HG02885 (cell line): ENCODE measurements around the gene CTAGE1.
"Not testable (repeated sequence)": the region's sequence is repeated elsewhere in the genome, so short reads cannot be mapped to it uniquely, and the experiment has no call there.

Source experiments
- ATAC-seq: cut with Tn5 transposase; IDR thresholded peaks from one replicate; pipeline ENCODE4 v1.9.1; 2021; ENCODE audit warnings: mild to moderate bottlenecking; ENCODE audit not compliant: unreplicated experiment, poor library complexity

The CTAGE1 gene, protein sequence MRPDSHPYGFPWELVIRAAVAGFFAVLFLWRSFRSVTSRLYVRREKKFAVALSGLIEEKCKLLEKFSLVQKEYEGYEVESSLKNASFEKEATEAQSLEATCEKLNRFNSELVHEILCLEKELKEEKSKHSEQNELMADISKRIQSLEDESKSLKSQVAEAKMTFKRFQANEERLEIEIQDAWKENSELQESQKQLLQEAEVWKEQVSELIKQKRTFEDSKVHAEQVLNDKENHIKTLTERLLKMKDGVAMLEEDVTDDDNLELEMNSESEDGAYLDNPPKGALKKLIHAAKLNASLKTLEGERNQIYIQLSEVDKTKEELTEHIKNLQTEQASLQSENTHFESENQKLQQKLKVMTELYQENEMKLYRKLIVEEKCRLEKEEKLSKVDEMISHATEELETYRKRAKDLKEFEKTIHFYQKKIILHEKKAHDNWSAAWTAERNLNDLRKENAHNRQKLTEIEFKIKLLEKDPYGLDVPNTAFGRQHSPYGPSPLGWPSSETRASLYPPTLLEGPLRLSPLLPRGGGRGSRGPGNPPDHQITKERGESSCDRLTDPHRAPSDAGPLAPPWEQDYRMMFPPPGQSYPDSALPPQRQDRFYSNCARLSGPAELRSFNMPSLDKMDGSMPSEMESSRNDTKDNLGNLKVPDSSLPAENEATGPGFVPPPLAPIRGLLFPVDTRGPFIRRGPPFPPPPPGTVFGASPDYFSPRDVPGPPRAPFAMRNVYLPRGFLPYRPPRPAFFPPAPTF

DNA sequence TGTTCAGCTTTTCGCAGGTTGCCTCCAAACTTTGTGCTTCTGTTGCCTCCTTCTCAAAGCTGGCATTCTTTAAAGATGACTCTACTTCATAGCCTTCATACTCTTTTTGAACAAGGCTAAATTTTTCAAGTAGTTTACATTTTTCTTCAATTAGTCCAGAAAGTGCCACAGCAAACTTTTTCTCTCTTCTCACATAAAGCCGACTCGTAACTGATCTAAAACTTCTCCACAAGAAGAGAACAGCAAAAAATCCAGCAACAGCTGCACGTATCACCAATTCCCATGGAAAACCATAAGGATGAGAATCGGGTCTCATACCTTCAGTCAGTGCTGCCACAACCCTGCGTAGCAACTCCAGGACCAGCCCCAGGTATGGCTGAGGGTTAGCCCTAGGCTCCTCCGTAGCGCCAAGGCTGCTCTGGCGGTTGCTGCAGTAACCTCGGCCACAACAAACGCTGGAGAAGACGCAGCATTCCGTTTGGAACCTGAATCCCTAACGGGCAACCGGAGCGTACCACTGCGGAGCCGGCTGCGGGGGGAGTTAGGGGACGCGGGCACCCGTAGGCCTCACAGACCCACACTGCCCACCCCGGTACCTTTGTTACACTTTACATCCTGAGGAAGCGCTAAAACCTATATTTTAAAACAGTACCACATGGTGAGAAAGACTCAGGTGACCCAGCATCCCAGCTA, at the start of gene CTAGE1:
Gene CTAGE1, minus strand, starts transcription at position 420 of the 693 bp plus-strand sequence. Its CDS starts 104 bp downstream, at position 316.
- no peak for ATAC-seq

DNA sequence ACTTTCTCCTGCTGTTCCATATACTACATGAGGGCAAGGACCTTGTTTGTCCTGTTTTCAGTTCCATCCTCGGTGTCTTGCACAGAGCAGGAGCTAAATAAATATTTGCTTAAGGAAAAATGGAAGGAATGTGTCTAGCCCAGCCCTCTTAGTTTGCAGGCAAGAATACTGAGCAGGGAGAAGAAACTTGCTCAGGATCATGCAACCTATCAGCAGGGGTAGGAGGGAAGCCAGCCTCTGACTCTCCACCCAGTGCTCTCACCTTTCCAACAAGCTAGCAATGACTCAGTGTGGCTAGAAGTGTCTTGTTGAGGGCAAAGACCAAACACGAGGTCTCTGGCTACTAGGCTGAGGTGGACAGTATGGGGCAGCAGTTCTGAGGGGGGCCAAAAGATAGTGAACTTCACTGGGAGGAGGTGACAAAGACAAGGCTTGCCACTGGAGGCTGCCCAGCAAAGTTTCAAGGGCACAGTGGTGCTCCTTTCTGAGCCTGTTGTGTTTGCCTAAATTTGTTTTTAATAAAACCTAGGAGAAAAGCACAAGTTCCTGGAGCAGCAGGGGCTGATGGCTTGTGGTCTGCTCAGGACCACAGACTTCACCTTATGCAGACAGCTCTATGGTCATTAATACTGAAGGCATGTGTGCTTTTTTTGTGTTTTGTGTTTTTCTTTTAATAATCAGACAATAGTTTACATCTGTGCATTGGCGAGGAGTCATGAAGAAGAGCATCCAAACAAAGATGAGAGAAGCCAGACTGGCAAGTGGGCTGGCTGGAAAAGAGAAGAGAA, 49.1 kb upstream of the CTAGE1 start:
- no peak for ATAC-seq

DNA sequence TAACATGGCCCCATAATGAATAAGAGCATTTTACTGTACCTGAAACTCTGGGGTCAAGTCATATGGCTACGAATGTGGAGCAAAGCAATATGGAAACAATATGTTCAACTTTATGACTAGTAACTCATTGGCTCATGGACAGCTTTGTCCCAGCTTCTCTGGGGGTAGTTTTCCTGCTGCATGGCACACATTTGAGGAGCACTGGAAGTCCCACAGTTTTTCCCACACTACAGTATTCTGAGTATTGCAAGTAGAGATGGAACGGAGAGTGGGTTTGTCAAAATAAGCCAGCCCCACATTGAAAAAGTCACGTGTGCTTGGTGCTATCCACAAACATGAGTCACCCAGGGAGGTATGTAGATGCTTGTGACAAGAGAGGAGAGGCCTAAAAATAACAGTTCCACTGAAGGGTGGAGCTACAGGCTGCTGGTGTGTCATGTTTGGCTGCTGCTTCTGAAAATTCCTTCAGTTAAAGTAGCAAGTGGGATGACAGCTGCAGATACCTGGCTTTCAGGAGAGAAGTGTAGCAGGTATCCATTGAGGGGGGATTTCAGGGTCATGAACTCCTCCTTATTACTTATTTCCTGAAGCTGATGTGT, 48.2 kb upstream of the CTAGE1 start:
- no peak for ATAC-seq

DNA sequence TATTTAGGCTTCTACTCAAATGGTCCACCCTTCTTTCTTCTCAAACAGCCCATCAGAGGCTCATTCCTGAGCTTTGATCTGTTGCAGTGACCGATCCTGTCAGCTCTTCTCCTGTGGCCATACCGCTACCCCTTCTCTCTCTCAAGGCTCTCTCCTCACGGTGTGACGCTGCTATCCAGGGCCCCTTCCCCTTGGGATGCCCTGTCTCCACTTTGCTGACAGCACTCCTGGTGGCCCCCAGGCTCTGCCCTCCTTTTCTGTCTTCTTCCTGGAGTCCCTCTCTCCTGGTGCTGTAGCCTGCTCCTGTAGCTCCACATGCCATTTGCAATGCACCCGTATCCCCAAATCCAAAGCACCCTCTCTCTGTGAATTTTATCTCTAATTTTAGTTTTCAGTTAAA, 45.4 kb upstream of the CTAGE1 start:
- no peak for ATAC-seq

DNA sequence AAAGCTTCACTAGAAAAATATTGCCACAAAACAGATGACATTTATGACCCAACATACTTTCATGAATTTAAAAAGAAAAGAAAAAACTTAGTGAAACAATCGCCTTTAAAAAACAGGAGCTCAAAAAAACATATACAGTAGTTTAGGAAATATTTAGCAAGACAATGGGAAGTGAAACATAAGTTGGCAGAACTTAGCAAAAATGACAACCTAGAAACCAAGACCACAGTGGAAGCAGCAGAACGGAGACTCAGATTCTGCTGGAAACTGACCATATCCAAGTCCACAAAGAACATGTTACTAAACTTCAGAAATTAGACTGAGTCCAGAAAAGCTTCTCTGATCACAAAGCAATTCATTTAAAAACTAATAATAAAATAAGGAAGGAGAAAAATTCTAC, 41.8 kb upstream of the CTAGE1 start:
- ATAC-seq: no peak

DNA sequence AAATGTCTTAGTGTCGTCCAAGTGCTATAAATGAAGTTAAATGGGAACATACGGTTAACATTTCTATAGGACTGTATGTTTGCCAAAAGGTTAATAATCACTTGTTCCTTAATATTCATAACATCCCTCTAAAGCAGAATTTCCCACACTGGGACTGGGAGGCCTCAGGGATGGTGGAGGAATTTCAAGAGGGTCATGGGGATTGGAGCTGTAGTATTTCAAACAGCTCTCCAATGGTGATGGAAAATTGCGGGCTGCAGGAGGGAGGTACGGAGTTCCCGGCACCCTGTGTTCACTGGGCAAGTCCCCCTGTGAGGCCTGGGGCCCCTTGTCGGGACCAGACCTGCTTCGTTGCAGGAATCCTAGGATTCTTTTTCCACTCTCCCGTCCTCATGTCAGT, 39.8 kb upstream of the CTAGE1 start:
- ATAC-seq: no peak

DNA sequence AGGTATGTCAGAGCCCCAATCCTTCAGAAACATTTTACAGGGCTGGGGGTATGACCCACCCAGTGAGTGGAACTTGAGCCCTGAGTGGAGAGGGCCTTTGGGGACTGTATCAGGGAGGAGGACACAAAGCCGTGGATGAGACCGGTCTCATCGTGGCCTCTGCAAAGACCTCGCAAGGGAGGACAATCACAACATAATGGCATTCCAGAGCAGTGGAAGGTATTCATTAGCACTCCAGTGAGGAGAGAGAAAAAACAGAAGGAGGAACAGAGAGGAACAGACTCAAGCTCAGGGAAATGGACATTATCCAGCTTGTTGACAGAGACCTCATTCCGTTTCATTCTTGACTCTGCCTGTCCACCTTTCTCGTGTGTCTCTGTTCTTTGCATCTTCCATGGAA, 38.8 kb upstream of the CTAGE1 start:
- ATAC-seq: no peak

DNA sequence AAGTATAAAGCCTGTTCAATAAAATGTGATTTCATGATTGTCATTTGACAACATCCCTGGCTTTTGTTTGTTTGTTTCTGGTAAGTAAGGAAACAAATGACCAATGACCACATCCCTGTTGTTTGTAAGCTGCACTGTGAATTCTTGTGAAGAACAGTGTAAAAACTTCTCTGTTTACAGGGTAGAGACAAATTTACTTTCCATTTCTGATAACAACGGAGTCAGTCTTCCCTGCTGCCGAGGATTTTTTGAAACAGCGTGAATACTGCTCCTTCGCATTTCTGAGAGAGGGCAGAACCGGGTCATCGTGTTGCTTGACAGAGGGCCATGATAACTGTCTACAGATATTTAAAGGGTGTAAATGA, 38.4 kb upstream of the CTAGE1 start:
- ATAC-seq: no peak

DNA sequence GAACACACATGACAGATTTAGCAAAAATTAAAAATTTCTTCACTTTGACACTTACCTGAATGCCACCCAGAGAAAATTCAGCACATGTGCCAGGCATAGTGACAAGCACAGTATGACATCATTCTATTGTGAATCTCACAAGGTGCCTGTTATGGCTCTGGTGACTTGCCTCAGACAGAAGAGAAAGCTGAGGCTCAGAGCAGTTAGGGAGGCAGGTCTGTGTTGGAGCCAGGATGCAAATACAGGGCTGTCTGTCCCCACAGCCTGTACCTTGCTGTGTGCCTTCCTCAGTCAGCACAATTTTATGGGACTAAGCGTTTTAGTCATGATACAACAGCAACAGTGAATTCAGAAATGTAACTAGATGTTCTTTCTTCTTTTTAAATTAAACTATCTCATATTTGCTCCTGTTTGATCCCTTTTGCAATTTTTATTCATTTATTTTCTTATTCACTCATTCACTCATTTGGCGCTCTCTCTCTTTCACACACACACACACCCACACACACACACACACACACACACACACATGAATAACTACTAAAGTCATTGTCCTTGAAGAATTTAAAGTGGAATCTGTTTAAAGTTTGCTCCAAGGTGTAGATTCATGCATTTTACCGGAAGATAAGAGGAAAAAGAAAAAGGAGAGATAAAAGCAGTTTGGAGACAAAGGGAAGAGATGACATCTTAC, 37.9 kb upstream of the CTAGE1 start:
- no peak for ATAC-seq

DNA sequence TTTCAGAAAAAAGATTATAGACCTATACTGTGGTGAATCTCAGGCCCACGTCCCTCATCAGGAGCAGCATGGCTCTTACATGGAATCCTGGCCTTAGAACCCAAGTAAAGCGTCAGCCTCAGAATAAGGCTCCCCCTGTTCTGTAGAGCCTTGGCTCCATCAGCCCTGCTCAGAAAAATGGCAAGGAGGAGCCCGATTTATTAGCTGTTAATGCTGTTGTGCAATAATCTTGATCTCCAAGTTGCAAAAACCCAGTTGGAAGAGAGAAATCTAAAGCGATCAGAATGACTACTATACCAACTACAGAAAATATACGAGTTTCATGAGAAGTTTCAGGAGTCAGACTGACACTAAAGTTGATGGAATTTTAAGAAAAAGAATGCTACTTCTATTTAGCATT, 35.6 kb upstream of the CTAGE1 start:
- no peak for ATAC-seq

DNA sequence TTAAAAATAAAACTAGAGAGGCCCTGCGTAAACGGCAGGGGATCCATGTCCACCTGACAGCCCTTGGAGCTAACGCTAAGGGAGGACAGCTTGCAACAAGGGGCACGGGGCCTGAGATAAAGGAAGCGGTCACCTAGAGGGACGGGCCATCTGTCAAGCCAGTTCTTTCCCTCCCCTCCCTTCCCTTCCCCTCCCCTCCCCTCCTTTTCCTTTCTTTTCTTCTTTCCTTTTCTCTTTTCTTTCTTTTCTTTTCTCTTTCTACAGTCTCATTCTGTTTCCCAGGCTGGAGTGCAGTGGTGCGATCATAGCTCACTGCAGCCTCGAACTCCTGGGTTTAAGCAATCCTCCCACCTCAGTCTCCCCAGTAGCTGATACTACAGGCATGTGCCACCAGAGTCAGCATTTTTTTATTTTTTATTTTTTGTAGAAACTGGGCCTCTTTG, 34.5 kb upstream of the CTAGE1 start:
- ATAC-seq: no peak

DNA sequence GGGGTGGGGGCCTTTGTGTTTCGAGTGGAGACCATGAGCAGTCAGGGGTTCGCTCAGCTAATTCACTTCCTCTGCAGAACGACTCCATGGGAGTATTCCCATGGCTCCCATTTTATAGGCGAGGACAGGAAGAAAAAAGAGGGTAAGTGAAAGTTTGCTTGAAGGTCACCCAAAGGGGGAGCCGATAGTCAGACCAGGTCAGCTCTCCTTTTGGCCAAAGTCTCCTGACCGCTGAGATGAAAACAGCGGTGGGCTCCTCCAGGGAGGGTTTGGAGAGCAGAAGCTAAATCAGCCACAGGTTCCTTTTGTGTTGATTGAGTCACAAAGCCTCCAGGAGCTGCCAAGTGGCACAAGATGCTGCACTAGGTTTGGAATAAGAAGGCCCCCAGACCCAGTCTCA, 34.1 kb upstream of the CTAGE1 start:
- no peak for ATAC-seq

DNA sequence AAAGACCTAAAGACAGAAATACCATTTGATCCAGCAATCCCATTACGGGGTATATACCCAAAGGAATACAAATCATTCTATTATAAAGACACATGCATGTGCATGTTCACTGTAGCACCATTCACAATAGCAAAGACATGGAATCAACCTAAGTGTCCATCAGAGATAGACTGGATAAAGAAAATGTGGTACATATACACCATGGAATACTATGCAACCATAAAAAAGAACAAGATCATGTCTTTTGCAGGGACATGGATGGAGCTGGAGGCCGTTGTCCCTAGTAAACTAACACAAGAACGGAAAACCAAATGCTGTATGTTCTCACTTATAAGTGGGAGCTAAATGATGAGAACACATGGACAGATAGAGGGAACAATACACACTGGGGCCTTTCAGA, 33.1 kb upstream of the CTAGE1 start:
- ATAC-seq: not testable (repeated sequence)

DNA sequence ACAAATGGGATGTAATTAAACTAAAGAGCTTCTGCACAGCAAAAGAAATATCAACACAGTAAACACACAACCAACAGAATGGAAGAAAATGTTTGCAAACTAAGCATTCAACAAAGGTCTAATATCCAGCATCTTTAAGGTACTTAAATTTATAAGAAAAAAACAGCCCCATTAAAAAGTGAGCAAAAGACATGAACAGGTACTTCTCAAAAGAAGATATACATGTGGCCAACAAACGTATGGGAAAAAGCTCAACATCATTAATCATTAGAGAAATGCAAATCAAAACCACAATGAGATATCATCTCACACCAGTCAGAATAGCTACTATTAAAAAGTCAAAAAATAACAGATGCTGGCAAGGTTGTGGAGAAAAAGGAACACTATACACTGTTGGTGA, 32.6 kb upstream of the CTAGE1 start:
- ATAC-seq: not testable (repeated sequence)

DNA sequence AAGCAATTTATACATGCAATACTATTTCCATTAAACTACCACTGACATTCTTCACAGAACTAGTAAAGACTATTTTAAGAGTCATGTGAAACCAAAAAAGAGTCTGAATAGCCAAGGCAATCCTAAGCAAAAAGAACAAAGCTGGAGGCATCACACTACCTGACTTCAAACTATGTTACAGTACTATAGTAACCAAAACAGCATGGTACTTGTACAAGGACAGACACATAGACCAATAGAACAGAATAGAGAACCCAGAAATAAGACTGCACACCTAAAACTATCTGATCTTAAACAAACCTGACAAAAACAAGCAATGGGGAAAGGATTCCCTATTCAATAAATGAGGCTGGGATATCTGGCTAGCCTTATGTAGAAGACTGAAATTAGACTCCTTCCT, 32.0 kb upstream of the CTAGE1 start:
- ATAC-seq: not testable (repeated sequence)

DNA sequence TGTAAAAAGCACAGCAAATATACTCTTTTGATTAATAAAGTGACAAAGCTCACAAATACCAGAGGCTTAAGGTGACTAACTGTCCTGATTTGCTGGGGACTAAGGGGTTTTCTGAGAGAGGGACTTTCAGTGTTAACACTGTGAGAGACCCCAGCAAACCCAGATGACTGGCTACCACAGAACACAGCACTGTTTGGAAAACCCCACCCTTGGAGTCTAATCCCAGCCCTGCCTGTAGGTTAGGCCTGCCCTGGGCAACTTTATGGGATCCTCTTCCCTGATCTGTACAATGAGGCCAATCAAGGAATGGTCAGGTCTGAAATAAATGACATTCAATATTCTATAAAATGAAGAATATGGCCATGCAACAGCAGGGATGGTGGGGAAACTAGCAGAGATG, 30.5 kb upstream of the CTAGE1 start:
- no peak for ATAC-seq

DNA sequence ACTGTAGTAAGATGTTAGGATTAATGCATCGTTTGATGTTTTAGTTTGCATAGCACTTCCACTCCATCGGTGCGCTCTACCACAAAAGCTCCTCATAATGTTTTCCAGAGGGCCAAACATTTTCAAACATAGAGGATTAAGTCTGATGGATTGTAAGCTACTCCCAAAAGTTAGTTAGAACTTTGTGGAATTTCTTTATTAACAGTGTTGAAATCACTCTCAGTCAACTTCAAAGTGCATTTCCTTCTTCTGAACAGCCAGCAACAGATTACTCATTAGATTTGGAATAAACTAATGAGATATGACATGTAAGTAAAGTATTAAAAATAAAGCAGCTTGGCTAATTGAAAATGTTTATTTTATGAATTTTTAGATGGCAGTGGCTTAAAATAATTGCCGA, 30.1 kb upstream of the CTAGE1 start:
- ATAC-seq: no peak

DNA sequence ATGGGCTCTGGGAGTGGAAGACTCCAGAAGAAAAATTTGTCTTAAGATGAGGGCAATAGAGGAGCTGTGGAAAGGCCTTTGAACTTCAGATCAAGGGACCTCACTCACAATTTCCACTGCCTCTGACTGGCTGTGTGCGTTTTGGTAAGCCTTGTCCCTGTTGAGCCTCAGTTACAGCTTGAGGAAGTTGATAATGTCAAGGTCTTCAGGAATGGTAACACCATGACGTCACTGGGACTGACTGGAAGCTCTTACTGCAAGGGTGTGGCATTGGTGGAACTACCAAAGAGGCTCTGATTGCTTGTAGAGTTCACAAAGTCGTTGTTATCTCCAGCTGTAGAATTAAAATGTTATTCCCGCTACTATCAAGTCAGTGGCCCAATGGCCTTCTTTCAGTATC, 29.2 kb upstream of the CTAGE1 start:
- ATAC-seq: no peak

DNA sequence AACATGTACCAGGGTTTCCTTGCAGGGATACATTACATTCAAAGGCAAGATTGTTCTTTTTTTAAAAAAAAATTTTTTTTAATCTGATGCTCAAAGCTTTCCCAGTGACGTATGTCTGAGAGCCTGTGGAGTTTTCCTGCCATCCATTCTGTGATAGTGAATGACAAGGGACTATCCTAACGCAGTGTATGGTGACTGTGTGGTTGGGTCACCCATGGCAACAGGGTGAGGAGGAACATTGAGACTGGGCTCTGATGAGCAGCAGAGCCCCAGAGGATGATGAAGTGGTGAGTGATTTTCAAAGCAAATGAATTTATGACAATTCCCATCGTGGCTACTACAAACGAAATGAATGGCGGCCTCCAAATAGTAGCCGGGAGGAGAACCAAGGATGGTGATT, 28.6 kb upstream of the CTAGE1 start:
- no peak for ATAC-seq
